Gastrocnemius medialis (tissue), 4 donors: ENCODE data around the gene NCKAP1.

Experiments
- POLR2A ChIP-seq, 2 donors: fragments of 450-650 bp; IDR thresholded peaks; one replicate each; pipeline ENCODE4 v1.6.1; 2017; ENCODE audit warnings: antibody characterized with exemption in 2 of 2, mild to moderate bottlenecking in 2 of 2, moderate library complexity in 2 of 2
- TF ChIP-seq, protein P1 (sequence below), 5 experiments: fragments of 450-650 bp in 3 of 5; fragments of 200-600 bp in 2 of 5; sonication (generic) in 2 of 5; IDR thresholded peaks in 4 of 5; conservative IDR thresholded peaks in 1 of 5; 1 replicate in 4 of 5; 2 replicates in 1 of 5; pipeline ENCODE4 v1.5.1; 2016 to 2019; ENCODE audit warnings: antibody characterized with exemption in 5 of 5, mild to moderate bottlenecking in 3 of 5, moderate library complexity in 3 of 5

GRCh38 chr2:182915369-182916326, 122.6 kb downstream of the NCKAP1 start:
- TF ChIP-seq, protein P1, sequence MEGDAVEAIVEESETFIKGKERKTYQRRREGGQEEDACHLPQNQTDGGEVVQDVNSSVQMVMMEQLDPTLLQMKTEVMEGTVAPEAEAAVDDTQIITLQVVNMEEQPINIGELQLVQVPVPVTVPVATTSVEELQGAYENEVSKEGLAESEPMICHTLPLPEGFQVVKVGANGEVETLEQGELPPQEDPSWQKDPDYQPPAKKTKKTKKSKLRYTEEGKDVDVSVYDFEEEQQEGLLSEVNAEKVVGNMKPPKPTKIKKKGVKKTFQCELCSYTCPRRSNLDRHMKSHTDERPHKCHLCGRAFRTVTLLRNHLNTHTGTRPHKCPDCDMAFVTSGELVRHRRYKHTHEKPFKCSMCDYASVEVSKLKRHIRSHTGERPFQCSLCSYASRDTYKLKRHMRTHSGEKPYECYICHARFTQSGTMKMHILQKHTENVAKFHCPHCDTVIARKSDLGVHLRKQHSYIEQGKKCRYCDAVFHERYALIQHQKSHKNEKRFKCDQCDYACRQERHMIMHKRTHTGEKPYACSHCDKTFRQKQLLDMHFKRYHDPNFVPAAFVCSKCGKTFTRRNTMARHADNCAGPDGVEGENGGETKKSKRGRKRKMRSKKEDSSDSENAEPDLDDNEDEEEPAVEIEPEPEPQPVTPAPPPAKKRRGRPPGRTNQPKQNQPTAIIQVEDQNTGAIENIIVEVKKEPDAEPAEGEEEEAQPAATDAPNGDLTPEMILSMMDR (IDR thresholded peaks at IDR 0.05 in 4 of 5, conservative IDR thresholded peaks at IDR 0.05 in 1 of 5), result no peak
- TF ChIP-seq POLR2A (IDR thresholded peaks at IDR 0.05), result peak; percentile 38 to 57
